Cardiac fibroblast (primary cell): ENCODE results near the gene DGAT2.

ENCODE experiments used
- DNase-seq, 2 donors: peaks; one replicate each; pipeline versions ENCODE4 v3.0.0 to v3.0.0-alpha.2; 2010; ENCODE audit warnings: low read depth in 2 of 2
- H3K4me3 ChIP-seq, 2 donors: replicated peaks in 1 of 2; 1 replicate in 1 of 2; 2 replicates in 1 of 2; pipeline ENCODE4 v1.5.1; 2011; ENCODE audit warnings: low read depth in 2 of 2, low read length in 2 of 2, mild to moderate bottlenecking in 2 of 2, moderate library complexity in 1 of 2
- CTCF ChIP-seq: IDR thresholded peaks from one replicate; pipeline ENCODE4 v1.5.1; 2011; ENCODE audit warnings: low read depth, mild to moderate bottlenecking, low read length, inconsistent platforms

Gene DGAT2

DNA sequence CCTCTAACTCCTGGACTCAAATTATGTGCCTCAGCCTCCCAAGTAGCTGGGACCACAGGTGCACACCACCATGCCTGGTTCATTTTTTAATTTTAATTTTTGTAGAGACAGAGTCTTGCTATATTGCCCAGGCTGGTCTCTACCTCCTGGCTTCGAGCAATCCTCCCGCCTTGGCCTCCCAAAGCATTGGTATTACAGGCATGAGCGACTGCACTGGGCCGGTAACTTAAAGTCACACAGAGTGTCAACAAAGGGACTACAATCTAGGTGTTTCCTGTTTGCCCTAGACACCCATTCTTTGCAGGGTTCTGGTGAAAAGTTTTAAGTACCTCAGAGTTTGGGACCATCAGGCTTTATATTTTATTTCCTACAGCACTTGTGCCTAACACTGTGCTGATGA lies 54.8 kb downstream of the DGAT2 start:
- no peak for DNase-seq

GRCh38 chr11:75823946-75824345 lies 55.4 kb downstream of the DGAT2 start:
- H3K4me3 ChIP-seq, result no peak overlapping the region
- DNase-seq, result peak; percentile 16 to 20
- no peak for TF ChIP-seq CTCF

More for the DNA sequence above, 54.8 kb downstream of the DGAT2 start:
- H3K4me3 ChIP-seq, result no peak overlapping the region
- no peak for TF ChIP-seq CTCF

DNA sequence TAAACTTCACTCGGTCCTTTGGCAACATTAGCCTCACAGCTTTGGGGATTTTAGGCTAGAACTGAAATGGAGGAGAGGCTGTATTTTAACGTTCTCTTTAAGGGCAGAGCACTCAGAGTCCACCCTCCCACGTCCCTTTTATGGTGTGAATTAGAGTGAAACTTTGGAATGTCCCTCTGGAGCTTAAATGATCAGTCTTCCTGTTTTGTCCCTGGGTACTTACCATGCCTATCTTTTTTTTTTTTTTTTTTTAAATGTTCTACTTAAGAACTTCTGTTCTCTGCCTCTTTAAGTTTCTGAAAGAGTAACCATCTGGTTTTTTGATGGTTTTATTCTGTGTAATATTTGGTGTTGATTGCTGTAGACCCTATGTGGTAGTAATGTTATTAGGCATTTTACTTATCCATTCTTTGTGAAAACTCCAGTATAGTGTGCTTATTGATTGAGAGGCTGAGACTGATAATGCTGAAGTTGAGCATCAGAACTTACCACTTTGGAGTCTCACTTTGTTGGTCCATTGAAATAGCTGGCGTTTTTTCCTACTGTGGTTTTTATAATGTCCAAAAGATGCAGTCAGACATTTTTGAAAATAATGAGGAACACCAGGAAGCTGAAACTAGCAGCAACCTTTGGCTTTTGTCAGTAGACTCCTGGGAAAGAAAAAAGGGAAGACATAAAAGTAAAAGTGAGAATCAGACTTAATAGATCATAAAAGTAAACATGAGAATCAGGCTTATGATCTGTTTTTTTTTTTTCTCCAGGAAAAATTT lies 58.1 kb downstream of the DGAT2 start:
- DNase-seq, result peak; percentile 73 to 82
- H3K4me3 ChIP-seq, result no peak overlapping the region
- TF ChIP-seq CTCF, result no peak

DNA sequence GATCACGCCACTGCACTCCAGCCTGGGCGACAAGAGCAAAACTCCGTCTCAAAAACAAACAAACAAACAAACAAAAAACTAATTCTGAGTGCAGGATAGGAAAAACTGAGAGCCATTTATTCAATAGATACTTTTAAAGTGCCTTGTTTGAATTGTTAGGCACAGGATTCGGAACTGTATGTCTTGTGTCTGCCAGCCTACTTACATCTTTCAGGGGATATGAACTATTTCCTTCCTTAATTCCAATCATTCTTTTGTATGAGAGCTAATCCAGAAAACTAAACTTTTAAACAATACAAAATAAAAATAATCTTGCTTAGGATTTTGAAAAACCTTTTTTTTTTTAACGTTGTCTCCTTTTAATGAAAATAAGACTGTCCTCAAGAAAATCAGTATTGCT lies 59.0 kb downstream of the DGAT2 start:
- TF ChIP-seq CTCF, result no peak
- DNase-seq, result peak; percentile 34 to 36

DNA sequence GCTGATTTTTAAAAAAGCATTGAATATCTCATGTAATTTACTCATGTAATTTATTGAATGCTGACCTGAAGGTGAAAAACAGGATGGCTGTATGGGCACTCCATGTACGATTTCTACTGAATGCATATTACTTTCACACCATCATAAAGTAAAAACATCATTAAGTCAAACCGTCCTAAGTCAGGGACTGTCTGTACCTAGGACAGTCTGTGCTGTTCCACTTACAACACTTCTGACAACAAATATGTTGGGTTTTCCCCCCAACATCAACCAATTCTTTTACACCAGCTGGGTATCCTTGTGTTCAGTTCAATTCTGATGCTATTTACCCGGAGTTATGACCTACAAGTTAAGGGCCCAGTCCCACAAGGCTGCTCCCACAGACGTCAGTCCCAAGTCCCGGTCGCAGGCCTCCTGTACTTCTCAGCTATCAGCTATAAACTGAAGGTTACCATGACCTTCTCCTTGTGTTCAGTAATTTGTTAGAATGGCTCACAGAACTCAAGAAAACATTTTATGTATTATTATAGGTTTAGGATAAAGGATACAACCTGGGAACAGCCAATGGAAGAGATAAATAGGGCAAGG lies 63.4 kb downstream of the DGAT2 start:
- no peak for TF ChIP-seq CTCF
- no peak for DNase-seq
- H3K4me3 ChIP-seq, result no peak overlapping the region

More for the DNA sequence above, 59.0 kb downstream of the DGAT2 start:
- H3K4me3 ChIP-seq, result no peak overlapping the region

GRCh38 chr11:75834728-75835127 lies 66.2 kb downstream of the DGAT2 start:
- no peak for DNase-seq
- TF ChIP-seq CTCF, result no peak
- H3K4me3 ChIP-seq, result no peak overlapping the region
